ENCODE measurements around the gene MDK. TPM values are rescaled to one million over a fixed set of nuclear protein-coding genes. Genes with fewer than 3 reads are reported as not detected.

The MDK gene
- total RNA-seq, 1 donor from 2014 or later = 24.7 TPM

DNA sequence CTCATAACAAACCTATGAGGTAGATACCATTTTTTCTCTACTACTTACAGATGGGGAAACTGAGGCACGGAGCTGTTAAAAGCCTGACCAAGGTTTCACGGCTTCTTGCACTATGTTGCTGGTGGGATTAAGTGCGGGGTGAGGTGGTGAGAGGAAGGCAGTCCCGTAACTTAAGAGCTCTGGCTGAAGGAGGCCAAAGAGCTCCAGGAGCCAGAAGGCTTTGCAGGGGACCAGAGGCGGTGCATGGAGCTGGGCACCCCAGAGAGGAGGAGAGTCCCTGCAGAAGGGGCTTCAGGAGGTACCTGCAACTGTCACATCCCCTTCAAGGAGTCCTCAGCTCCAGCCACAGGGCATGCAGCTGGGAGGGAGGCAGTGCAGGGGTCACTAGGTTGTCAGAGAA, 6.0 kb downstream of the MDK start:
- H3K4me1 ChIP-seq = peaks cover 23% of the 10 kb centered on the region
- no peak for TF ChIP-seq CTCF (IDR thresholded peaks at IDR 0.05)
- ATAC-seq (no peak), DNase-seq (no peak)
- no peak overlapping the region for H3K4me3 ChIP-seq
- H3K36me3 ChIP-seq = no peaks in the 10 kb centered on the region
- peaks cover 65% of the 10 kb centered on the region for H3K27me3 ChIP-seq
- no peak overlapping the region for H3K27ac ChIP-seq
- intact Hi-C loops (cut with DNase I) = no loop called here
- no peaks in the 10 kb centered on the region for H3K9me3 ChIP-seq

DNA sequence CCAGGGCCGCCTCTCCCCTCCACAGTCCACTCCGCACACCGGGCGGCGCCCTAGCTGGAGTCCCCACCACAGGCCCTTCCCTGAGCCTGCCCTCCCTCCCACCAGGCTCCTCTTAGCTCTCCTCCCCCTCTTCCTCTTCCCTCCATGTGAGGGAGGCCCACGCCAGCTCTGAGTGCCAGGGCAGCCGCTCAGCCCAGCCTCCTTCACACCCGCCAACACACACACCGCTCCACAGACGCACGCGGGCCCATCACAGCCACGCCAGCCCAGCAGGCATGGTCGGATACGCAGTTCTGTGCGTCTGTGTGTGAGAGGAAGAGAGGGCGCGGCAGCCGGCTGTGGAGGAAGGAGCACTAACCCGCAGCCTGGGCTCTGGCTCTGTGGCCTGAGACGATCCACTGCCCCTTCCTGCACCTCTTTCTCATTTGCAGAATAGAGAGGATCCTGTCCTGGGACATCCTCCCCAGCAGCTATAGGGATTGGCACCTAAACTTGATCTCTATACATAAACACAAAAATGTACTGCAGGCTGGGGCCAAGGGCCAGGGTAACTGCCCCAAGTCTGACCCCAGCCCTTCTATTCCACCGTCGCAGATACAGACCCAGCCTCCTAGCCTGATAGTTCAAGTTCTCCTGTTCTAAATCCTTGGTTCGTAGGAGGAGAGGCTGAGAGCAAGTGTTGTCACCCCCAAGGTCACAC, 6.6 kb downstream of the MDK start:
- H3K27me3 ChIP-seq = peaks cover 65% of the 10 kb centered on the region

GRCh38 chr11:46388619-46389449, 7.4 kb downstream of the MDK start:
- H3K27me3 ChIP-seq = peaks cover 65% of the 10 kb centered on the region
- no peak for TF ChIP-seq CTCF (IDR thresholded peaks at IDR 0.05)
- no peak overlapping the region for H3K27ac ChIP-seq
- ATAC-seq = no peak
- peaks cover 23% of the 10 kb centered on the region for H3K4me1 ChIP-seq
- H3K4me3 ChIP-seq = no peak overlapping the region
- intact Hi-C loops (cut with DNase I) = no loop called here
- H3K36me3 ChIP-seq = no peaks in the 10 kb centered on the region
- no peak for DNase-seq
- H3K9me3 ChIP-seq = no peaks in the 10 kb centered on the region

More for the DNA sequence above, 6.6 kb downstream of the MDK start:
- TF ChIP-seq CTCF (IDR thresholded peaks at IDR 0.05) = no peak
- Histone ChIP-seq H3K4me3 (no peak overlapping the region), H3K9me3 (no peaks in the 10 kb centered on the region), H3K4me1 (peaks cover 23% of the 10 kb centered on the region), H3K36me3 (no peaks in the 10 kb centered on the region), H3K27ac (no peak overlapping the region)
- intact Hi-C loops (cut with DNase I) = no loop called here
- peak; percentile 19 for ATAC-seq
- DNase-seq = no peak

- peak overlapping the region; percentile 45 for H3K4me3 ChIP-seq
- H3K27me3 ChIP-seq = peaks cover 65% of the 10 kb centered on the region
- peak; percentile 79 for TF ChIP-seq CTCF (IDR thresholded peaks at IDR 0.05)
- H3K4me1 ChIP-seq = peaks cover 23% of the 10 kb centered on the region
- intact Hi-C loops (cut with DNase I) = loop anchor here (10.0 kb wide), 1 partner anchor 145 kb away; no protein-coding TSS in a partner anchor
- ATAC-seq (peak; percentile 73), DNase-seq (peak; percentile 87)
- H3K9me3 ChIP-seq = no peaks in the 10 kb centered on the region
- H3K36me3 ChIP-seq = no peaks in the 10 kb centered on the region
- H3K27ac ChIP-seq = no peak overlapping the region
Measured at GRCh38 chr11:46389450-46390330, 8.2 kb downstream of the MDK start.

All from upper lobe of right lung (tissue), 1 donor.